Endothelial cell of umbilical vein (primary cell): ENCODE data around the gene VPS33B.

Experiments
- CTCF ChIP-seq, 2 donors: IDR thresholded peaks; 1 replicate in 1 of 2; 2 replicates in 1 of 2; pipeline ENCODE4 v1.5.1; 2011; ENCODE audit warnings: low read length in 2 of 2, mild to moderate bottlenecking in 2 of 2, moderate library complexity in 2 of 2, control low read depth in 1 of 2, inconsistent platforms in 1 of 2, low read depth in 1 of 2; ENCODE audit not compliant: insufficient read depth in 1 of 2; ENCODE audit errors: extremely low read depth in 1 of 2
- EZH2 ChIP-seq: IDR thresholded peaks from 2 replicates; pipeline ENCODE4 v1.6.1; 2012; ENCODE audit warnings: borderline replicate concordance, low read depth, mild to moderate bottlenecking, moderate library complexity, low read length, inconsistent platforms; ENCODE audit not compliant: severe bottlenecking
- FOS ChIP-seq: IDR thresholded peaks from 2 replicates; pipeline ENCODE4 v1.6.1; 2011; ENCODE audit warnings: mild to moderate bottlenecking, low read length, moderate library complexity, borderline replicate concordance; ENCODE audit not compliant: insufficient read depth
- GATA2 ChIP-seq: IDR thresholded peaks from 2 replicates; pipeline ENCODE4 v1.7.0; 2011; ENCODE audit warnings: low read depth, mild to moderate bottlenecking, moderate library complexity, mixed read lengths, low read length; ENCODE audit not compliant: insufficient read length, insufficient read depth
- JUN ChIP-seq: IDR thresholded peaks from 2 replicates; pipeline ENCODE4 v1.6.1; 2011; ENCODE audit warnings: borderline replicate concordance, low read depth; ENCODE audit not compliant: insufficient read length, insufficient read depth
- MYC ChIP-seq: IDR thresholded peaks from one replicate; pipeline ENCODE4 v1.6.1; 2011; ENCODE audit warnings: mild to moderate bottlenecking, low read depth, low read length
- POLR2A ChIP-seq: IDR thresholded peaks from 2 replicates; pipeline ENCODE4 v1.6.1; 2012; ENCODE audit warnings: low read depth, mild to moderate bottlenecking, control low read depth, low read length
- POLR2AphosphoS5 ChIP-seq: IDR thresholded peaks from 2 replicates; pipeline ENCODE4 v1.6.1; 2012; ENCODE audit warnings: low read depth, mild to moderate bottlenecking, control low read depth, low read length, moderate library complexity; ENCODE audit not compliant: insufficient read depth
- TF ChIP-seq, protein P1 (sequence below): IDR thresholded peaks from 2 replicates; pipeline ENCODE4 v1.6.1; 2011; ENCODE audit not compliant: insufficient read depth, insufficient read length

- TF ChIP-seq CTCF (IDR thresholded peaks at IDR 0.05; ENCODE audit: extremely low read depth in 1 of 2, insufficient read depth in 1 of 2, low read depth in 1 of 2, low read length in 2 of 2) (peak; percentile 42 to 76), POLR2A (no peak), POLR2AphosphoS5 (no peak), EZH2 (no peak), MYC (no peak), JUN (no peak), FOS (no peak), GATA2 (no peak)
- TF ChIP-seq, protein P1, sequence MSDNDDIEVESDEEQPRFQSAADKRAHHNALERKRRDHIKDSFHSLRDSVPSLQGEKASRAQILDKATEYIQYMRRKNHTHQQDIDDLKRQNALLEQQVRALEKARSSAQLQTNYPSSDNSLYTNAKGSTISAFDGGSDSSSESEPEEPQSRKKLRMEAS = no peak
Measured at GRCh38 chr15:91032919-91033803, 10.8 kb upstream of the VPS33B start.
